Left ventricle myocardium inferior (tissue), 1 donor: ENCODE results near the gene SHH. TPM values are rescaled to one million over a fixed set of nuclear protein-coding genes. Genes with fewer than 3 reads are reported as not detected.

Source experiments
- DNase-seq: peaks from one replicate; pipeline ENCODE4 v3.0.0-alpha.2; 2020
- H3K27ac ChIP-seq: fragments of 200-600 bp; replicated peaks from 2 replicates; pipeline ENCODE4 v1.8.0; 2021
- H3K27me3 ChIP-seq: fragments of 200-600 bp; 2 replicates; pipeline ENCODE4 v1.8.0; 2021; ENCODE audit warnings: low read depth
- H3K36me3 ChIP-seq: fragments of 200-600 bp; 2 replicates; pipeline ENCODE4 v1.8.0; 2021
- H3K4me1 ChIP-seq: fragments of 200-600 bp; 2 replicates; pipeline ENCODE4 v1.8.0; 2021
- H3K4me3 ChIP-seq: fragments of 200-600 bp; 2 replicates; pipeline ENCODE4 v1.8.0; 2021; ENCODE audit warnings: mild to moderate bottlenecking, moderate library complexity
- H3K9me3 ChIP-seq: fragments of 200-600 bp; replicated peaks from 2 replicates; pipeline ENCODE4 v1.8.0; 2021
- CTCF ChIP-seq: fragments of 200-600 bp; IDR thresholded peaks from 2 replicates; pipeline ENCODE4 v1.8.0; 2021; ENCODE audit warnings: antibody characterized with exemption, mild to moderate bottlenecking, borderline replicate concordance
- intact Hi-C: fragments of 100-400 bp; cut with micrococcal nuclease; formaldehyde crosslinking; loops from one replicate; pipeline ENCODE4 v1.11.0; 2022
- total RNA-seq: library from RNA; stranded (reverse); fragmentation: NEBNext Ultra II Directional; extraction: Animal tissue kit (Norgen Biotek cat#: 25700); gene quantifications from one replicate; pipeline ENCODE4 v1.2.1, GENCODE V29; 2021
- donor health status: DM: no; HTN: yes; CAD: no; lungs with severe emphysema.

SHH gene
- total RNA-seq, 1 donor from 2014 or later: not detected

- intact Hi-C loops: no loop called here
- peaks cover 61% of the 10 kb centered on the region for H3K4me1 ChIP-seq
- DNase-seq: no peak
These were observed 53.9 kb downstream of the SHH start for GRCh38 chr7:155758348-155758747.

GRCh38 chr7:155756322-155756721, 55.9 kb downstream of the SHH start:
- no peak overlapping the region for H3K27ac ChIP-seq
- intact Hi-C loops: no loop called here
- no peaks in the 10 kb centered on the region for H3K27me3 ChIP-seq

More at GRCh38 chr7:155758348-155758747, 53.9 kb downstream of the SHH start:
- no peak overlapping the region for H3K27ac ChIP-seq
- no peak for TF ChIP-seq CTCF
- H3K36me3 ChIP-seq: peaks cover 10% of the 10 kb centered on the region
- peaks cover 2% of the 10 kb centered on the region for H3K9me3 ChIP-seq
- H3K4me3 ChIP-seq: no peak overlapping the region
- no peaks in the 10 kb centered on the region for H3K27me3 ChIP-seq

GRCh38 chr7:155755026-155755425, 57.2 kb downstream of the SHH start:
- Histone ChIP-seq H3K36me3 (peaks cover 9% of the 10 kb centered on the region), H3K4me1 (peaks cover 63% of the 10 kb centered on the region), H3K27ac (no peak overlapping the region), H3K4me3 (no peak overlapping the region), H3K9me3 (peaks cover 2% of the 10 kb centered on the region), H3K27me3 (no peaks in the 10 kb centered on the region)
- no peak for TF ChIP-seq CTCF
- intact Hi-C loops: no loop called here
- DNase-seq: no peak

More at GRCh38 chr7:155756322-155756721, 55.9 kb downstream of the SHH start:
- Histone ChIP-seq H3K9me3 (peaks cover 2% of the 10 kb centered on the region), H3K4me3 (no peak overlapping the region), H3K4me1 (peaks cover 63% of the 10 kb centered on the region), H3K36me3 (peaks cover 10% of the 10 kb centered on the region)
- no peak for TF ChIP-seq CTCF
- DNase-seq: no peak

GRCh38 chr7:155754165-155754564, 58.1 kb downstream of the SHH start:
- Histone ChIP-seq H3K36me3 (peaks cover 4% of the 10 kb centered on the region), H3K9me3 (peaks cover 2% of the 10 kb centered on the region), H3K27ac (no peak overlapping the region), H3K27me3 (no peaks in the 10 kb centered on the region), H3K4me3 (no peak overlapping the region), H3K4me1 (peaks cover 67% of the 10 kb centered on the region)
- TF ChIP-seq CTCF: no peak
- intact Hi-C loops: no loop called here
- no peak for DNase-seq

GRCh38 chr7:155753446-155753965, 58.8 kb downstream of the SHH start:
- Histone ChIP-seq H3K4me3 (no peak overlapping the region), H3K4me1 (peaks cover 73% of the 10 kb centered on the region), H3K27ac (no peak overlapping the region), H3K27me3 (no peaks in the 10 kb centered on the region), H3K36me3 (peaks cover 4% of the 10 kb centered on the region), H3K9me3 (peaks cover 2% of the 10 kb centered on the region)
- no peak for DNase-seq
- intact Hi-C loops: no loop called here
- no peak for TF ChIP-seq CTCF
